GM03348 (cell line): ENCODE measurements around the gene IL11.

Source experiments
- DNase-seq: peaks from one replicate; pipeline ENCODE4 v3.0.0; 2012; ENCODE audit warnings: low spot score

The IL11 gene

GRCh38 chr19:55372316-55373081, 2.2 kb upstream of the IL11 start:
- no peak for DNase-seq

DNA sequence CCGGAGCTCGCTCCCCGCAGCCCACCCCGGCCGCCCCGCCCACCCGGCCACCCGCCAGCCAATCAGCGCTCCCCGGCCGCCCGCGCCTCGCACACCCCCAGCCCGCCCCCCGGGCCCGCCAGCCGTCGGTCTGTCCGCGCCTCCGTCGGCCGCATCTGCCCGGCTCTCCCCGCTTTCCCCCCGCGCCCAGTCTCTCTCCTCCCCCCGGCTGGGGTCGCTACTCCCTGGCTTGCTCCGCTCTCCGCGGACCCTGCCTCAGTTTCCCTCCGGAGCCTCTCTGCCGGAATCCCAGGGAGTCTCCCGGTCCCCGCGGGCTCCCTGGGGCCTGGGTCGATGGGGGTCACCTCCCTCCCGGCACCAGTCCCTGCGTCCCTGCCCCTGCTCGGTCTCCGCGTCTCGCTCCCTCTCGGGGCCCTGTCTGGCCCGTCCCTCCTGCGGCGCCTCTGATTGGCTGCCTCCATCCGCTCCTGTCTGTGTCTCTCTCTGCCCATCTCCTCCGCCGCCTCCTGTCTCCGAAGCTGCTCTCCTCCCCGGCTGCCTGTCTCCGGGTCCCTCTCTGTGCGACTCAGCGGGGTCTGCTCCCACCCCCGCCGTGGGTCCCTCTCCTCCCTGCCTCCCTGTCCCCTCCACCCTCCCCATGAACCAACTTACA, 484 bp downstream of the IL11 start:
- DNase-seq, result peak; percentile 95

- peak; percentile 95 for DNase-seq
Observed at GRCh38 chr19:55368701-55369563, 1.3 kb downstream of the IL11 start.

- no peak for DNase-seq
Observed at GRCh38 chr19:55368106-55368505, 2.2 kb downstream of the IL11 start.

GRCh38 chr19:55366790-55367189, 3.5 kb downstream of the IL11 start:
- no peak for DNase-seq

DNA sequence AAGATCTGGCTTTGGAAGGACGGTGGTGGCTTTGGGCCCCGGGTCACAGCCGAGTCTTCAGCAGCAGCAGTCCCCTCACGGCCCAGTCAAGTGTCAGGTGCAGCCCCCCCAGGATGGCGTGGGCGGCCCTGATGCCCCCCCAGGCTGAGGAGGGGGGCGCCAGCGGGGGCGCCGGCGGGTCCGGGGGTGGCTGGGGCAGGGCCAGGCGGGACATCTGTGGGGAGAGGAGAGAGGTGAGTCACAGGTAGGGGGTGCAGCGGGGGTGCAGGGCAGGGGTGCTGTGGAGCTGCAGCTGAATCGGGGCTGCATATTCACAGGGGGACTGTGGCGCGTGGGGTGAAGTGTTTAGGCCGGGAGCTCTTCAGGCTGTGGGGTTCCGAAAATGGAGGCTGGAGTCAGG, 4.3 kb downstream of the IL11 start:
- no peak for DNase-seq

- no peak for DNase-seq
Observed at GRCh38 chr19:55365245-55365644, 5.0 kb downstream of the IL11 start.

DNA sequence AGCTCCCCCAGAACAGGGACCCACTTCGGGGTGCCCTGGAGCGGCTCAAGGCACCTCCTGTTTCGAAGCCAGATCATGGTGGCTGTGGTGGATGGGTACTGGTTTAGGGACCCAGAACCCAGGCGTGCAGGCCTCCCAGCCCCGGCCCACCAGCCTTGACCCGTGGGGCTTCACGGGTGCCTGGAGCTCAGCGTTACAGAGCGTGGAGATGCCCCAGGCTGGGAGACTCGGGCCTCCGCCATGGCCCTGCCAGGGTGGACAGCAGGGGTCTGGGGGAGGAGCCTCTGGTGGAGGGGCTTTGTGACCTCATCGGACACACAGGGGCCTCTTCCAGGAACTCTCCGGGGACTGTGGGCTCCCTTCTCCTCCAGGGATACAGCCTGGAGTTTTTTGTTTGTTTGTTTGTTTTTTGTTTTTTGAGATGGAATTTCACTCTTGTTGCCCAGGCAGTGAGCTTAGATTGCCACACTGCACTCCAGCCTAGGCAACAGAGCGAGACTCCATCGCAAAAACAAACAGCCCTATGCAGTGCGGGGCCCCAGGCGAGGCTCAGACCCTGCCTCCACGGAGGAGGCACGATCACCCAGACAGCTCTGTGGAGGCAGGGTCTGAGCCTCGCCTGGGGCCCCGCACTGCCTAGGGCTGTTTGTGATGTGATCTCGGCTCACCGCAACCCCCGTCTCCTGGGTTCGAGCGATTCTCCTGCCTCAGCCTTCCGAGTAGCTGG, 7.1 kb downstream of the IL11 start, which contains the start of gene GARIN5B:
GARIN5B (minus strand) TSS at position 271 of the 727 bp plus-strand sequence; CDS start at position 77, 194 bp downstream.
- no peak for DNase-seq

DNA sequence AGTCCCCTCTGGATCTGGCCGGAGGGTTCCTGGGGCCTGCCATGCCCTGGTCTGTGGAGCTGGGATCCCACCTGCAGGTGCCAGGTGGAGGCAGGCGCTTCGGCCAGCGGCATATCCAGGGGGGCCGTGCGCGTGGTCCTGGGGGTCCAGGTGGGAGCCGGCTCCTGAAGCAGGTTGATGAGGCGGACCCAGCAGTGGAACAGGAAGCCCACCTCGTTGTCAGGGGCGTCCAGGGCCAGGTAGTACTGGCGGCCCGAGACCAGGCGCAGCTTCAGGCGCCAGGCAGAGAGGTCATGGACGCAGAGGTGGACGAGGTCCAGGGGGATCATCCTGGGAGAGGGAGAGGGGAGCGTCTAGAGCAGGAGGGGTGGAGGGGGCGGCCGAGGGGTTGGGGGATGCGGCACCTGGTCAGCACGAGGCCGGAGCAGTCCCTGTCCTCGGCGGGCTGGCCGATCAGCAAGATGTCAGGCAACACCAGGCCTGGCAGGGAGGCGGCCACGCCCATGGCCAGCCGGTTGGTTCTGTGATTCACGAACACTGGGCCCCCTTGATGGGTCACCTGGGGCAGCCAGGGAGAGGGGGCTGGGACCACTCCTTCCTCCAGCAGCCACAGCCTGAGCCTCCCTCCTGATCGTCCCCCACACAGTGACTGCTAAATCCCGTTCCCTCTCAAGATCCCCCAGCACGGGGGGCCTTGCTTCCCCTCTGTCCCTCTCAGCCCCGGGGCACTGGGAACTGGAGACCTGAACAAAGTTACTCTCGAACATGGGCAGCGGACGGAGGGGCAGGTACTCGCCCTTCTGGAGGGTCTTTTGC, 7.9 kb downstream of the IL11 start:
- DNase-seq, result no peak

- no peak for DNase-seq
Observed at GRCh38 chr19:55360902-55361301, 9.4 kb downstream of the IL11 start.

DNA sequence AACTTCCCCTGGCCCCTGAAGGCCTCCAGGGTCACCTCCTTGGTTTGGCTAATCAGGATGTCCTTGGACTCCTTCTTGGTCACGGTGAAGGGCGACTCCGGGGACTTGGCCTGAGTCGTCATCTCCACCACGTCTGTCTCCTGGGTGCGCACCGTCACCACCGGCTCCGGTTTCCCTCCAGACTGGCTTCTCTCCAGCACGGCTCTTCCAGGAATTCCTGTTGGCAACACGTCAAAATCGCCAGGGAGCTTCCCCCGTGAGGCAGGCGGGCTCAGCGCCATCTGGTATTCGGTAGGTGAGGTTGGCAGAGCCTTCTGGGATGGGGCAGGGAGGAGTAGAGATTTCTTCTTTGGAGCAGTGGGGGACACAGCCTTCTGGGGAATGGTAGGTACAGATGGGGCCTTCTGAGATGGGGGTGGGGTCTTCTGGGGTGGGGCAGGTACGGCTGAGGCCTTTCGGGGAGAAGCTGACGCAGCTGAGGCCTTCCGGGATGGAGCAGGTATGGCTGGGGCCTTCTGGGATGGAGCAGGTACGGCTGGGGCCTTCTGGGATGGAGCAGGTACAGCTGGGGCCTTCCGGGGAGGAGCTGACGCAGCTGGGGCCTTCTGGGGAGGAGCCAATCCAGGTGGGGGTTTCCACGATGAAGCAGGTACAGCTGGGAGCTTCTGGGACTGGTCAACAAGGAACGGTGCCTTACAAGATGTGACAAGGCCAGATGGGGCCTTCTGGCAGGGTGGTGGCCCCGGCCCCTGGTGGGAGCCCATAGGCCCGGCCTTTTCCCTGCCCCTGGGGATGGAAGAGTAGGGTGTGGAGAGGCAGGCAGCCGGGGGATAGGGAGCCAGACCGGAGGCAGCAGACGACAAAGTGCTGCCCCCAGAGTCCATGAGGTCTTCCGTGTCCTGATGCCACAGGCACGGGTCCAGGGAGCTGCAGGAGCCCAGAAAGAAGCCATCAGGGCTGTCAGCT, 11.0 kb downstream of the IL11 start:
- no peak for DNase-seq

GRCh38 chr19:55358493-55358892, 11.8 kb downstream of the IL11 start:
- DNase-seq, result no peak

DNA sequence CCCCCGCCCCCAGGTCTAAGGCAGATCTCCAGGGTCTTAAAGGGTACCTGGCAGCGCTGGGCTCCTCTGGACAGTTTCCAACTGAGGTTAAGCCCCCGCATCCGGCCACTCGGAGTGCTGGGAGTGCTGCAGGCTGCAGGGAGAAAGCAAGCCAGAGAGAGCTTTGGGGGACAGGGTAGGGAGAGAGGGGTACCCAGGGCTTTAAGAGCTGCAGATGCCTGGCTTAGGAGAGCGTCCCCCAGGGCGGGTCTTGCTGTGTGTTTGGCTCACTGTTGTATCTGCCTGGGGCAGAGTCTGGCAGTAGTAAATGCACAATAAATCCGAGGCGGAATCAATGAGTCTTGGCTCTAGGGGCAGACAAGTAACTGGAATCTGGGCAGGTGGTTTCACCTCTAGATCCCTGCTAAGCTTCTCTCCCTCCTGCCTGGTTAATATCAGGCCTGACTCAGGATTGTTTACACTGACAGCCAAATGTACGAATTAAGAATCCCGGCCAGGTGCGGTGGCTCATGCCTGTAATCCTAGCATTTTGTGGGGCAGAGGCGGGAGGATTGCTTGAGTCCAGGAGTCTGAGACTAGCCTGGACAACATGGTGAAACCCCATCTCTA, 14.9 kb downstream of the IL11 start:
- DNase-seq, result no peak

GRCh38 chr19:55354698-55355212, 15.5 kb downstream of the IL11 start, which contains the start of gene COX6B2:
Gene COX6B2 (minus strand): TSS chr19:55354719. CDS start chr19:55354521, 198 bp downstream.
- no peak for DNase-seq

- DNase-seq, result peak; percentile 91
Observed at GRCh38 chr19:55353803-55354697, 16.2 kb downstream of the IL11 start.

GRCh38 chr19:55353356-55353802, 16.9 kb downstream of the IL11 start:
- no peak for DNase-seq

DNA sequence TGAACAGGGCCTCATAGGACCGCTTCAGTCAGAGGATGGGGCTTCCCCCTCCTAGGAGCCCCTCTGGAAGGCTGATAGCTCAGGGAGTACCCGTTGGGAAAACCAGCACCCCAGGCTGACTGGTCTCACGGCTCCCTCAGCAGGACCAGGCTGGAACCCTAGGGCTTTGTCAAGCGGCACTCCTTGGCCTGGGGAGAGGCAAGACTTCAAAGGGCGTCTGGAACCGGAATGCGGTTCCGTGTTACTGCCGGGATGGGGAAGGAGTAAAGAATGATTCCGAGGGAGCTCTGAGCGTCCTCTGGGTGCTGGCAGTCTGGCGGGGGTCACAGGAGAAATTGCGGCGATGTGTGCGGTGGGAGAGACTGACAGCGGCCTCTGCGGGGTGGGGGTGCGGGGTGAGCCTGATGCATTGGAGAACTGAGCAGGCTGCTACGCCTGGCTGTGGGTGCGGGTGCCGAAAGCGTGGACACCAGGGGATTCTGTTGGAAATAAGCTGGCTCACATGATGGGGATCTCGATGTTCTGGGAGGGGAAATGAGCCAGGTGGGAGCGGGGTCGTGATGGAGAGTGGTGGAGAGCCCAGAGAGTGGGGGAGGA, 17.6 kb downstream of the IL11 start:
- no peak for DNase-seq

DNA sequence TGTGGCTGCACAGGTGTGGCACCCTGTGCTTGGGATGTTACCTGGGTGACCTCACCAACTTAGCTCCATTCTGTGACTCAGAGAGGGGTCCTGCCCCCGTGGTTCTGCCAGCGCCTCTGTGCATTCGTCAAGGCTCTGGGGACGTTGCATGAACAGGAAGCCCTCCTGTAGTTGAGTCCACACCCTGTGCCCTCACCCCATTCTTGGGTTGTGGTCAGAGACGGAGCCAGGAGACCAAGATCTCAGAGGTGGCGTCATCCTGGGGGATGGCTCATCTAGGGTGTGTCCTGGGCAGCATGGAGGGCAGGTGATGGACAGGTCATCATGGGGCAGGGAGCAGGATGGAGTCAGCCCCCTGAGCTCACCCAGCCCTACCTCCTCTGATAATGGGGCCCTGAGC, 18.2 kb downstream of the IL11 start:
- DNase-seq, result no peak
